Measurements from ENCODE around the gene DLX2.

The DLX2 gene

DNA sequence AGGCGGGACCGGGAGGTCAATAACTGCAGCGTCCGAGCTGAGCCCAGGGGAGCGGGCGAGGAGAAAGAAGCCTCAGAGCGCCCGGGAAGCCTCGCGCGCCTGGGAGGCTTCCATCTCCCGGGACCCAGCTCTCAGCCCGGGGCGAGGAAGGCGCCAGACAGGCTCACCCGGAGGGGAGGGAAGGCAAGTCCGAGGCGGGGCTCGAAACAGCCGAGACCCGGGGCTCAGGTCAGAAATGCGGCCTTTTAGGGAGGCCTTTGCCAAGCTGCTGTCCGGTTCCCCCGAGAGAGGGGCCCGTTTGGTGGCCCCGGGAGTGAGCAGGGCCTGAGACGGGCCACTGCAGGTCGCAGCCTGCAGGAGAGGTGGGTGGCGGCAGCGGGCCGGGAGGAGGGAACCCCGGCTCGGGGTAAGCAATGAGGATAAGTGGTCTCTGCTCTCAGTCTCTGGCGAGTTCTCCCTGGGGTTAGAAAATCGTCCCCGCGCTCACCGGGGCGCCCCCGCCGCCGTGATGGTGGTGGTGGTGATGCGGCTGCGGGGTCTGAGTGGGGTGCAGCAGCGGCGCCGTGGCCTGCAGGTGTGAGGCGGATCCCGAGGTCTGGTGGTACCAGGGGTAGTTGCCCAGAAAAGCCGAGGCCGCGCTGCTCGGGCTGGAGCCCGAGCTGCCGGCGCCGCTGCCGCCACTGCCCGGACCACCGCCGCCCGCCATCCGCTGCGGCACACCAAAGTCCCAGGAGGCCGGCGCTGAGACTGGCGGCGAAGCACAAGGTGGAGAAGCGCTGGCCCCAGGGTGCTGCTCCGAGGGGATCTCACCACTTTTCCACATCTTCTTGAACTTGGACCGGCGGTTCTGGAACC lies 2.4 kb downstream of the DLX2 start:
- Mint-ChIP-seq H3K4me1 (ENCODE audit: low read depth) (peaks cover 35% of the 10 kb centered on the region), H3K9me3 (no peaks in the 10 kb centered on the region), H3K27ac (peak overlapping the region; percentile 70), H3K36me3 (ENCODE audit: low read depth) (peaks cover 7% of the 10 kb centered on the region), H3K27me3 (ENCODE audit: low read depth) (peaks cover 87% of the 10 kb centered on the region), H3K4me3 (no peak overlapping the region)

DNA sequence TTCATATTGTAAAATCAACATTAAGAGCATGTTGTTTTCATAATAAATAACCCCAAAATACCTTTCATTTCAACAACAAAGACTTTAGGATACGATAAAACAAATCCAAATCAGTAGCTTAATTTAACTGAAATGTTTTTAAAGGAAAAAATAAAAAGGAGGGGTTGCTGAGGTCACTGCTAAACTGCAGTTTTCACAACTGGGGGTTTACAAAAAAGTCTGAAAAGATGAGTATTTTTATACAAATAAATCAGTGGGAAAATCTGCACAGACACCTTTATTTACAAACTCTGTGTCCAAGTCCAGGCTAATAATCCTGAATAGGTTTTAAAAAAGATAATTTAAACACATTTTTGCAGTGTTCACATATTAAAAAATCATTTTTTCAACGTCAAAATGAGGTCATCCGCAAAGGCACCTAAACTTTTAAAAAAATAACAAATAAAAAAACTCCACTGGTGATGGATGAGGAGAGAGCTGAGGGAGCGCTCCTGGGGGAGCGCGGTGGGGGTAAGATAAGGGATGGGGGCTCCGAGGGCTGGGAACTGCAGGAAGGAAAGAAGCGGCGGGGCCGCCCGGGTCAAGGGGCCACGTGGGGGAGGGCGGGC lies 3.1 kb downstream of the DLX2 start:
- peak overlapping the region; percentile 45 for H3K27ac Mint-ChIP-seq
- no peak overlapping the region for H3K4me3 Mint-ChIP-seq
- H3K9me3 Mint-ChIP-seq: no peaks in the 10 kb centered on the region
- peaks cover 38% of the 10 kb centered on the region for H3K4me1 Mint-ChIP-seq (ENCODE audit: low read depth)
- peaks cover 7% of the 10 kb centered on the region for H3K36me3 Mint-ChIP-seq (ENCODE audit: low read depth)
- peaks cover 84% of the 10 kb centered on the region for H3K27me3 Mint-ChIP-seq (ENCODE audit: low read depth)

DNA sequence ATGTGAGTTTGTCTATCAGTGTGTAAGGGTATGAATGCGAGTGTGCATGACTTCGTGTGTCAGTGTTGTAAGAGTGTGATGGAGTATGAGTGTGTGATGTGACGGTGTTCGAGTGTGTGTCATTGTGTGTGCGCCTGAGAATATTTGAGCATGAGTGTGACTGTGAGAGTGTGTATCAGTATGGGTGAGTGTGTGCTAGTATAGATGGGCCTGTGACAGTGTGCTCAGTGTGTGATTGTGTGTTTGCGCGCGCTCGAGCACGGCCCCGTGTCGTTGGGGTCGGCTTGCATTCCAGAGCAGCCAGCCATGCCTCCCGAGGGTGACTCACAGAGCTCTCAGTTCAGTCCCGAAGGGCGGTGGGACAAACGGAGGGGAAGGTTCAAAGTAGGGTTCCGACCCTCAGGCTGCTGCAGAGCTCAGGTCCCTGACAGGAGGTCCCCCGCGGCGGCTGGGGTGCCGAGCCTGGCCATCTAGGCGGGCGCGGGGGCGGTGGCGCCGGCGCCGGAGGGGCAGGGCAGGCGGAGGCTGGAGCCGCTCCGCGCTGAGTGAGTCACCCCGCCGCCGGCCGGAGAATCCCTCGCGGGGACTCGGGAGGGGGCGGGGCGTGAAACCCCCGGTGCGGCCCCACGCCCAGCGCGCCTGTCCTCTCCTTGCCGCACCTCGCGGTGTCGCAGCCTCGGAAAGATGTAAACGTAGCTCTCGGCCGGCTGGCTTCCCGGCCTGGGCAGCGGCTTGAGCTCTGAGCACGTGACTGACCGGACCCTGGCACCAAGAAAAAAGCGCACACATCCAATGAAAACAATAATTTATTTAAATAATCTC lies 3.8 kb downstream of the DLX2 start:
- Mint-ChIP-seq H3K9me3 (no peaks in the 10 kb centered on the region), H3K4me1 (ENCODE audit: low read depth) (peaks cover 35% of the 10 kb centered on the region), H3K36me3 (ENCODE audit: low read depth) (peaks cover 7% of the 10 kb centered on the region), H3K27me3 (ENCODE audit: low read depth) (peaks cover 81% of the 10 kb centered on the region), H3K4me3 (peak overlapping the region; percentile 15), H3K27ac (peak overlapping the region; percentile 65)

DNA sequence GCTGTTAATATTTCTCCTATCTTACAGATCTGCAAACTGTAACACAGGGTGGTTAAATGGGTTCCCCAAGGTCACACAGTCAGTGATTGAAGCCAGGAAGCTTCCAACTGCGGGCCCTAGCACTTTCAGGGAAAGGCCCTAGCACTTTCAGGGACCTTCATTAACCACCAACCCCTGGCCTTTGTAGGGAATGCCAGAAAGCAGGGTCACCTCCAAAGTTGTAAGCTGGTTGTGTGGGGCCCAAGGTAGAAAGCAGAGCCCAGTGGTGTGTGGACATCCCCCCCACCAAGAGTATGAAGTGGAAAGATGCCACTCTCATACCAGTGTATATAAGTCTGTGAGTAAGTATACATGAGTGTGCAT lies 4.4 kb downstream of the DLX2 start:
- Mint-ChIP-seq H3K4me3 (peak overlapping the region; percentile 15), H3K9me3 (no peaks in the 10 kb centered on the region), H3K36me3 (ENCODE audit: low read depth) (peaks cover 8% of the 10 kb centered on the region), H3K27me3 (ENCODE audit: low read depth) (peaks cover 81% of the 10 kb centered on the region), H3K27ac (peak overlapping the region; percentile 65), H3K4me1 (ENCODE audit: low read depth) (peaks cover 39% of the 10 kb centered on the region)

DNA sequence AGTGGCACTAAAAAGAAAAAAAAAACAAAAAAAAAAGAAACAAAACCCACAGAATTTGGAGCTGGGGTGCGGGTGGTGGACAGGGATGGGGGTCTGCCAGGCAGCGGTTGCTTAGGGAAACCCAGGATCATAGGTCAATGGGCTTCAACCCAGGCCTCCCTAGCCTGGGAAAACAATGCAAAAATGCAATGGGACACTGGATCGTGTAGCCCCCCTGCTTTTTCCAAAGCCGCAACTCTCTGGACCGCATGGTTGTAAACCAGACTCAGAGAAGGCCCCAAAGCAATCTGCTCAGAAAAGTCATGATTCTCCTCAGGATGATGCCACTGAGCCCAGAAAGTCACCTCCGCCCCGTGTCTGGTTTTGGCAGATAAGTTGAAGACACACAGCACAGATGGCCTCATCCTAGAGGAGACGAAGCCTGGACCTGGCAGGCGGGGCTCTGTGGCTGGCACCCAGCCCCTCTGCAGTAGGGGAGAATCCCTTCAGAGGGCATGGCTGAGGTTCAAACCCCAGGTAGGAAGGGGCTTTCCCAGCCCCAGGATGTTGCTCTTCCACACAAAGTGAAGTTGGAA lies 5.1 kb downstream of the DLX2 start:
- Mint-ChIP-seq H3K9me3 (no peaks in the 10 kb centered on the region), H3K27me3 (ENCODE audit: low read depth) (peaks cover 82% of the 10 kb centered on the region), H3K36me3 (ENCODE audit: low read depth) (peaks cover 10% of the 10 kb centered on the region), H3K4me1 (ENCODE audit: low read depth) (peaks cover 43% of the 10 kb centered on the region), H3K27ac (peak overlapping the region; percentile 7), H3K4me3 (no peak overlapping the region)

DNA sequence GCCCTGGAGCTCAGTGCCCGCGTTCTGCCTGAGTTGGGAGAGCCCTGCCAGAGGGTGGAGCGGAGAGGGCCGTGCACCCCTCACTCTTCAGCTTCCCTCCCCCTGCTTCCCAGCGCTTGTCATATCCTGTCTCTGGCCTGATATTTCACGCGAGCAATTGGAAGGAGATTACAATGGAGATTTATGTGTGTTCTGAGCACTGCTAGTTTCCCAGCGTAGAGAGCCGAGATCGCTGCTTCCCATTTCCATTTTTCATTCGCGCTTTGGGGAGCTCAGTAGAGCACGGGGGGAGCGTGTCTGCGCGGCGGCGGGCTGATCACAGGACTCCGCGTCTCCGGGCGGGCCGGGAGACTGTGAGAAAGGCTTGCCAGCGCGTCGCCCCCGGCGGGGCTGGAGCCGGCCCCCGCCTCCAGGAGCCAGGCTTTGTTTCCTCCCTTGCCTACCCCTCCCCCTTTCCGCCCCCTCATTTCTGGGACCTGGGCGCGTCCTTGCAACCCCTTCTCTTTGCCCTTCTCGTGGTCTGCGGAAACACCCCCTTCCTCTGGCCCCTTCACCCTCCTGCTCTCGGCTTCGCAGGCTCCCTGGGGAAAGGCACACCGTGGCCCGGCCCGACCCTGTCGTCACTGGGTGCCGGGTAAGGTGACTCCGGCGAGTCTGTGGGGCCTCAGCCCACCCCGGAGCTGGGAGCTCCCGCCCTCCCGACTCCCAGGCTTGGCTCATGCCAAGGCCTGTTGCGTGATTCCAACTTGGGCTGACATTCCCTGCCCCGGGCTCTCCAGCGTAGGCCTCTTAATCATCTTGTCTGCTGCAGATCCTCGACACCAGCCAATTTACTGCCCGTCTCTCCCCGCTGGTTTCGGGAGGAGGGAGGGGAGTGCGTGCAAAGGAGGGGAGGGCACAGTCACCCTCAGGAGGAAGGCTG lies 5.8 kb downstream of the DLX2 start:
- no peaks in the 10 kb centered on the region for H3K9me3 Mint-ChIP-seq
- peaks cover 39% of the 10 kb centered on the region for H3K4me1 Mint-ChIP-seq (ENCODE audit: low read depth)
- no peak overlapping the region for H3K27ac Mint-ChIP-seq
- H3K27me3 Mint-ChIP-seq (ENCODE audit: low read depth): peaks cover 83% of the 10 kb centered on the region
- H3K36me3 Mint-ChIP-seq (ENCODE audit: low read depth): peaks cover 8% of the 10 kb centered on the region
- H3K4me3 Mint-ChIP-seq: peak overlapping the region; percentile 25

DNA sequence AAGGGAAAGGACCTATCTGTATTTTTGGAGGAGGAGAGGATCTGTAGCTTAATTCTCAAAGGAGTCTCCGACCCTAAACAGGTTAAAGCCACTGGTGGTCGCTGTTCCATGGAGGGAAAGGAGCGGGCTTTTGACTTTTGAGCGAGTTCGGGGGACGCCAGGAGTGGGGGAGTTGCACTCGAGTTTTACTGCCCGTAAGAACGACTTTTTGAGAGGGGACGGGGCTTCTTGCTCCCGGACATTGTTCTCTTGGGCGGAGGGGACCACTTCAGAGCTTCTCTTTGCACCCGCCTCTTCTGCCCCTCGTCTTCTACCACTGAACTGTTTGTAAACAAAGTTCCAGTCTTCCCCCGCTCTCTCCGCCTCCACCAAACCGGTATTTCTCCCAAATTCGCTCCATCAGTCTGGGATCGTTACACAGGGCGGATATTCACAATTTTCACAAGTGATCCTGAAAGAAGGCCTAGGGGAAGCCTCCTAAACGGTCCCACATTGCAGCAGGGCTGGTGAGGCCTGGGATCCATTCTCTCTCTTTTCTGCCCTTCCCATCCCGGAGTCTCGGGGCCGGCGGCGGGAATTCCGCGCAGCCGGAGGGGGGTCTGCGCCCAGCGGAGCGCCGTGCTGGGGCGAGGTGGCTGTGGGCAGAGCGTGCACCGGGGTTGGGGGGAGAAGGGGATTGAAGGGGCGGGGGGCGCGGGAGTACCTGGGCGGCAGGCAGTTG lies 6.6 kb downstream of the DLX2 start:
- peaks cover 80% of the 10 kb centered on the region for H3K27me3 Mint-ChIP-seq (ENCODE audit: low read depth)
- H3K27ac Mint-ChIP-seq: peak overlapping the region; percentile 72
- no peaks in the 10 kb centered on the region for H3K9me3 Mint-ChIP-seq
- peaks cover 7% of the 10 kb centered on the region for H3K36me3 Mint-ChIP-seq (ENCODE audit: low read depth)
- peaks cover 34% of the 10 kb centered on the region for H3K4me1 Mint-ChIP-seq (ENCODE audit: low read depth)
- peak overlapping the region; percentile 85 for H3K4me3 Mint-ChIP-seq

DNA sequence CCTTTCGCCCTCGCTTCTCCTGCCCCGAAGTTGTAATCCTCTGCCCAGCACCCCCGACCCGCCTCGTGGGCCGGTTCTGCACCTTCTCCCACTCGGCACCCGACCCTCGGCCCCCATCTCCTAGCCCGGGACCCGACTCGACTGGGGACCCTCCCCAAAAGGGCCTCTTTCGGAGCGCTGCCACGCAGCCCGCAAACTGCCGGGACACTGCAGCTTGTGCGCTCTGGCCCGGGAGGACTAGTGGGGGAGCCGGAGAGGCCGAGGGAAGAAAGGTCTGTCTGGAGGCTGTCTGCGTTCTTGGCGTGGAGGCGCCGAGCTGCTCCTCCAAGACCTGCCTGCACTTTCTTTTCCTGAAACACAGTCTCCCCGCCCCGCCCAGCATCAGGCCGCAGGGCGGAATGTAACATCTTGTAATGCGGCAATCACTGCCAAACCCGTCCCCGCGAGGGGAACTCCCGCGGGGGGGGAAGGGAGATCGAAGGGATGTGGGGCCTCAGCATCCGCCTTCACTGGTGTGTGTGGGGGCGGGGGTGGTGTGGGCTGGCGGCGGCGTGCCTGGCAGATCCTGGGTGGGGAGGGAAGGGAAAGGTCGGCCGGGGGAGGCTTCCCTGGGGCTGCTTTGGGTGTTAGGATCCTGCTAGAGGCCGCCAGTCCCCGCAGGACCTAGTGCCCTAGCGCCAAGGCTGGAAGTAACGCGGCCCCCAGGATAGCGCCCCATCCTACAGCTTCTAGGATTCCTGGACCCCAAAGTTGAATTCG lies 7.4 kb downstream of the DLX2 start:
- H3K27me3 Mint-ChIP-seq (ENCODE audit: low read depth): peaks cover 82% of the 10 kb centered on the region
- H3K9me3 Mint-ChIP-seq: no peaks in the 10 kb centered on the region
- H3K4me3 Mint-ChIP-seq: peak overlapping the region; percentile 85
- peak overlapping the region; percentile 83 for H3K27ac Mint-ChIP-seq
- peaks cover 32% of the 10 kb centered on the region for H3K4me1 Mint-ChIP-seq (ENCODE audit: low read depth)
- peaks cover 7% of the 10 kb centered on the region for H3K36me3 Mint-ChIP-seq (ENCODE audit: low read depth)

DNA sequence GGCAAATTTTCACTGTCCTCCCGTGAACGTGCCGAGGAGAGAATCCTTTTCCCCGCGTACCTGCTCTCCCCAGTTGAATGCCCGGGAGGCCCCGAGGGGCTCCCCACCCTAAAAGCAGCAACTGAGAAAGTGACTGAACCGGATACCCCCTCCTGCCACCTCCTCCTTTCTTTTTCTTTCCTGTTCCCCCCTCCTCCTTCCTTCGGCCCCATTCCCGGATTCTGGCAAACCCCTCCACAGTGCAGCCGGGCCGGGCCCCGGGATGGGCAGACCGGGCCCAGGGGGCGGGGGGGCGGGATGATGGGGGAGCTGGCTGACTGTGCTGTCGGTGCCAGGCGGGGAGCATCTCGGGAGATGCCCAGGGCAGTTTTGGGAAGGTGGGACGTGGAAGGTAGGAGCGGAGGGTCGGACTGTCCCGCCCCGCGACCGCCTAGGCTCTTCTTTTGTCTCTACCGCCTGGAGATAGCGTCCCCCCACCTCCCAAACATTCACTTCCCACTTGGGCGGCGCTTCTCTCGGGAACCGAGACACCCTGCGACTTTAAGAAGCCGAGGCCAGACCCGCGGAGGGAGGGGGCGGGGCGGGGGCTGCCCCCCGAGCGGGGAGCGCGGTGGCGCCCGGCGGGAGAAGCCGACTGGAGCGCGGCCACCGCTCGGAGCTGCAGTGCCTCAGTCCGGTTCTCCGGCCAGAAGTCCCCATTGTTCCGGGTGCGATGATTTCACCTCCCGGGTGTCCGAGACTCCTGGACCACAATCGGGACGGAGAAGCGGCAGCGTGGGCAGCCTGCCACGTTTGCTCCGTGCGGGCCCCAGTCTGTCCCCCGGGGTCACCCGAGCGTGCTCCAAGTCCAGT lies 8.2 kb downstream of the DLX2 start:
- Mint-ChIP-seq H3K27me3 (ENCODE audit: low read depth) (peaks cover 85% of the 10 kb centered on the region), H3K4me3 (peak overlapping the region; percentile 85), H3K9me3 (no peaks in the 10 kb centered on the region), H3K4me1 (ENCODE audit: low read depth) (peaks cover 33% of the 10 kb centered on the region), H3K27ac (peak overlapping the region; percentile 71), H3K36me3 (ENCODE audit: low read depth) (peaks cover 7% of the 10 kb centered on the region)

DNA sequence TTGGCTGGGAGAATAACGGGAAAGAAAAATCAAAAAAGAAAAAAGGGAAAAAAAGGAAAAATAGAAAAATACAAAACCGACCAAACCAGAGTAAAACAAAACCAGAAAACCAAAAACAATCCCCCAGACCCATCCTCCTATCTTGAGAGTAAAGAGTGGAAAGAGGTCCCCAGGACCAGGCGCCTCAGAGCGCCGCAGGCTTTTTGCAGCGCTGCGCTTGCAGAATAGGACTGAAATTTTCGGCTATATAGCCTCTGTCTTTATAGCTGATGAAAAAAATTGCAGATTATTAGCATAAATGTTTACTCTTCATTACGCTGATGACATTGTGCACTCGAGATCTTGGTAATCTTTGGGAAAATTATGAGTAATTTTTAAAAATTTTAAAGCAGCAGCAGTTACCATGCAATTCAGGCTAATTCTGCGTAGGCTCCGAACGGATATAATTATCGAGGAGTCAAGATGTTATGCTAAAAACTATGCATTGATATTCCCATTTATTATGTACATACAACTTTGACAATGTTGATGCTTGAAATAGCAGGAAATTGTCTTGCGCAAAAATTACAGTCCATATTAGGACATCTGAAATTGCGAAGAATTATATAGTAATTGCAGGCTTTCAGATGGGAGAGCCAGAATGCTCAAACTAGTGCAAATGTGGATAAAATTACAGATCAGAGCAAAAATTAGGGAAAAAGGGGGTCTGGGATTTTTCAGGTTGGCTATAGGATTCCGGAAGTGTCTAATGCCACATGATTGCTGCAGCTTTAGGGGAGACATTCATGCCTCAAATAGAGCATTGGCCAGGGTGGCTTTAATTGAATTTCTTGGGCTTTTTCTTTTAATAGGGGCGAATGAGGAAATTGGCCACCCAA lies 9.0 kb downstream of the DLX2 start:
- H3K9me3 Mint-ChIP-seq: no peaks in the 10 kb centered on the region
- peaks cover 33% of the 10 kb centered on the region for H3K4me1 Mint-ChIP-seq (ENCODE audit: low read depth)
- H3K27ac Mint-ChIP-seq: peak overlapping the region; percentile 71
- H3K4me3 Mint-ChIP-seq: peak overlapping the region; percentile 55
- H3K27me3 Mint-ChIP-seq (ENCODE audit: low read depth): peaks cover 88% of the 10 kb centered on the region
- H3K36me3 Mint-ChIP-seq (ENCODE audit: low read depth): peaks cover 7% of the 10 kb centered on the region

DNA sequence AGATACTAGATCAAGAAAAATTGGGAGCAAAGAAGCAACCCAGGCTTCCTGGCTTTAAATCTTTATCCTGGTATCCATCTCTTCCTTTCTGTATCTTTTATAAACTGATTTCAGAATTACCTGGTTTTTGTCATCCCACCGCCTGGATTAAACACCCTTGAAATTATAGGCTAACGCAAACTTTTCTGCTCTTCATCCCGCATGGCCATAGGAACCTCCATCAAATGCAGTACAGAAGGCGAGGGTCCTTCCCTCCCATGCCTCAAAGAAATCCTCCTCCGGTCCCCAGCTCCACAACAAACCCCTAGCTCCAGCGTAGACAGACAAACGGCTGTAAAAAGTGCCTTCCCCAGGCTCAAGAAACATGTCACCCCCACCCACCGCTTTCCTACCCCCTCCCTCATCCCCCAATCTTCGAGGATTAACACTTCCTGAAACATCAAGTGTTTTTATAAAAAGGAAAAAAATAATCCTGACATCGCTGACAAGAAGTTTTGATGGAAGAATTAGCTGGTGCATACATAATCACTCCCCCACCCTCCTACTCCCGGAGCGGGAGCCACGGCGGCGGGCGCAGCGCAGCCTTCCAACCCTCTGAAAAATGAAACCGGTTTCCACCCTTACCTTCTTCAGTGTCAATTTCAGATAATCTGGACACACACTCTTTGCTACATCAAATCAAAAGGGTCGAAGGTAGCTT lies 9.8 kb downstream of the DLX2 start:
- peak overlapping the region; percentile 49 for H3K4me3 Mint-ChIP-seq

More for the DNA sequence above, 9.8 kb downstream of the DLX2 start:
- Mint-ChIP-seq H3K9me3 (no peaks in the 10 kb centered on the region), H3K36me3 (ENCODE audit: low read depth) (peaks cover 8% of the 10 kb centered on the region), H3K4me1 (ENCODE audit: low read depth) (peaks cover 38% of the 10 kb centered on the region), H3K27me3 (ENCODE audit: low read depth) (peaks cover 90% of the 10 kb centered on the region), H3K27ac (peak overlapping the region; percentile 69)
